GM23338 (cell line): ENCODE measurements around the gene MRPL27. TPM values are rescaled to one million over a fixed set of nuclear protein-coding genes. Genes with fewer than 3 reads are reported as not detected.

Source experiments
- EZH2 ChIP-seq: fragments of 200-600 bp; sonication (generic); IDR thresholded peaks from one replicate; pipeline ENCODE4 v1.8.0; 2017; ENCODE audit warnings: antibody characterized with exemption, mild to moderate bottlenecking, low read depth; ENCODE audit not compliant: unreplicated experiment
- JUNB ChIP-seq: IDR thresholded peaks from one replicate; pipeline ENCODE4 v1.6.1; 2016; ENCODE audit warnings: antibody characterized with exemption; ENCODE audit not compliant: unreplicated experiment
- POLR2AphosphoS5 ChIP-seq: IDR thresholded peaks from 2 replicates; pipeline ENCODE4 v1.6.1; 2016; ENCODE audit warnings: antibody characterized with exemption, low read depth
- STAT1 ChIP-seq: IDR thresholded peaks from one replicate; pipeline ENCODE4 v1.6.1; 2016; ENCODE audit warnings: antibody characterized with exemption; ENCODE audit not compliant: unreplicated experiment
- ZNF331 ChIP-seq: fragments of 250-450 bp; sonication (Bioruptor Pico); IDR thresholded peaks from 2 replicates; pipeline ENCODE4 v1.5.0; 2020; ENCODE audit warnings: low read depth, mild to moderate bottlenecking, moderate library complexity
- polyA plus RNA-seq: library from polyadenylated mRNA; unstranded; fragments of >200 nt; fragmentation: Nextera tagmentation; extraction: Ambion mirVana; gene quantifications from 2 replicates; pipeline ENCODE4 v1.2.1, GENCODE V29; 2016
- total RNA-seq: library from RNA; depleted of rRNA; stranded (reverse); fragments of >200 nt; shearing (Covaris generic); gene quantifications from 2 replicates; pipeline ENCODE4 v1.2.3, GENCODE V29; 2014
- TF ChIP-seq, protein P1 (sequence below): fragments of 250-450 bp; sonication (Bioruptor Pico); IDR thresholded peaks from 2 replicates; pipeline ENCODE4 v1.5.0; 2020; ENCODE audit warnings: mild to moderate bottlenecking, moderate library complexity
- TF ChIP-seq, protein P2 (sequence below): IDR thresholded peaks from one replicate; pipeline ENCODE4 v1.6.1; 2018; ENCODE audit warnings: antibody characterized with exemption; ENCODE audit not compliant: unreplicated experiment

MRPL27 gene
- total and polyA plus RNA-seq, 2 experiments from 2014 or later: 74.3 to 227 TPM

DNA sequence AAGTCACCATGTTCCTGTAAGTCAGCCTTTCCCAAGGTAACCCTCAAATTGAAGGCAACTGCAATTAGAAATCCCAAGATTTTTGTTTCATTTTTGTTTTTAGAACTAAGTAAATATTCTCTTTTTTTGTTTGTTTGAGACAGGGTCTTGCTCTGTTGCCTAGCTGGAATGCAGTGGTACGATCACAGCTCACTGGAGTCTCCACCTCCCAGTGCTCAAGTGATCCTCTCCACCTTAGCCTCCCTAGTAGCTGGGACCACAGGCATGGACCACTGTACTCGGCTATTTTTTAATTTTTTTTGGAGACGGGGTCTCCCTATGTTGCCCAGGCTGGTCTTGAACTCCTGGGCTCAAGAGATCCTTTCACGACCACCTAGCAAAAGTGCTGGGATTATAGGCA, 34.9 kb upstream of the MRPL27 start (continued):
- TF ChIP-seq, protein P1, sequence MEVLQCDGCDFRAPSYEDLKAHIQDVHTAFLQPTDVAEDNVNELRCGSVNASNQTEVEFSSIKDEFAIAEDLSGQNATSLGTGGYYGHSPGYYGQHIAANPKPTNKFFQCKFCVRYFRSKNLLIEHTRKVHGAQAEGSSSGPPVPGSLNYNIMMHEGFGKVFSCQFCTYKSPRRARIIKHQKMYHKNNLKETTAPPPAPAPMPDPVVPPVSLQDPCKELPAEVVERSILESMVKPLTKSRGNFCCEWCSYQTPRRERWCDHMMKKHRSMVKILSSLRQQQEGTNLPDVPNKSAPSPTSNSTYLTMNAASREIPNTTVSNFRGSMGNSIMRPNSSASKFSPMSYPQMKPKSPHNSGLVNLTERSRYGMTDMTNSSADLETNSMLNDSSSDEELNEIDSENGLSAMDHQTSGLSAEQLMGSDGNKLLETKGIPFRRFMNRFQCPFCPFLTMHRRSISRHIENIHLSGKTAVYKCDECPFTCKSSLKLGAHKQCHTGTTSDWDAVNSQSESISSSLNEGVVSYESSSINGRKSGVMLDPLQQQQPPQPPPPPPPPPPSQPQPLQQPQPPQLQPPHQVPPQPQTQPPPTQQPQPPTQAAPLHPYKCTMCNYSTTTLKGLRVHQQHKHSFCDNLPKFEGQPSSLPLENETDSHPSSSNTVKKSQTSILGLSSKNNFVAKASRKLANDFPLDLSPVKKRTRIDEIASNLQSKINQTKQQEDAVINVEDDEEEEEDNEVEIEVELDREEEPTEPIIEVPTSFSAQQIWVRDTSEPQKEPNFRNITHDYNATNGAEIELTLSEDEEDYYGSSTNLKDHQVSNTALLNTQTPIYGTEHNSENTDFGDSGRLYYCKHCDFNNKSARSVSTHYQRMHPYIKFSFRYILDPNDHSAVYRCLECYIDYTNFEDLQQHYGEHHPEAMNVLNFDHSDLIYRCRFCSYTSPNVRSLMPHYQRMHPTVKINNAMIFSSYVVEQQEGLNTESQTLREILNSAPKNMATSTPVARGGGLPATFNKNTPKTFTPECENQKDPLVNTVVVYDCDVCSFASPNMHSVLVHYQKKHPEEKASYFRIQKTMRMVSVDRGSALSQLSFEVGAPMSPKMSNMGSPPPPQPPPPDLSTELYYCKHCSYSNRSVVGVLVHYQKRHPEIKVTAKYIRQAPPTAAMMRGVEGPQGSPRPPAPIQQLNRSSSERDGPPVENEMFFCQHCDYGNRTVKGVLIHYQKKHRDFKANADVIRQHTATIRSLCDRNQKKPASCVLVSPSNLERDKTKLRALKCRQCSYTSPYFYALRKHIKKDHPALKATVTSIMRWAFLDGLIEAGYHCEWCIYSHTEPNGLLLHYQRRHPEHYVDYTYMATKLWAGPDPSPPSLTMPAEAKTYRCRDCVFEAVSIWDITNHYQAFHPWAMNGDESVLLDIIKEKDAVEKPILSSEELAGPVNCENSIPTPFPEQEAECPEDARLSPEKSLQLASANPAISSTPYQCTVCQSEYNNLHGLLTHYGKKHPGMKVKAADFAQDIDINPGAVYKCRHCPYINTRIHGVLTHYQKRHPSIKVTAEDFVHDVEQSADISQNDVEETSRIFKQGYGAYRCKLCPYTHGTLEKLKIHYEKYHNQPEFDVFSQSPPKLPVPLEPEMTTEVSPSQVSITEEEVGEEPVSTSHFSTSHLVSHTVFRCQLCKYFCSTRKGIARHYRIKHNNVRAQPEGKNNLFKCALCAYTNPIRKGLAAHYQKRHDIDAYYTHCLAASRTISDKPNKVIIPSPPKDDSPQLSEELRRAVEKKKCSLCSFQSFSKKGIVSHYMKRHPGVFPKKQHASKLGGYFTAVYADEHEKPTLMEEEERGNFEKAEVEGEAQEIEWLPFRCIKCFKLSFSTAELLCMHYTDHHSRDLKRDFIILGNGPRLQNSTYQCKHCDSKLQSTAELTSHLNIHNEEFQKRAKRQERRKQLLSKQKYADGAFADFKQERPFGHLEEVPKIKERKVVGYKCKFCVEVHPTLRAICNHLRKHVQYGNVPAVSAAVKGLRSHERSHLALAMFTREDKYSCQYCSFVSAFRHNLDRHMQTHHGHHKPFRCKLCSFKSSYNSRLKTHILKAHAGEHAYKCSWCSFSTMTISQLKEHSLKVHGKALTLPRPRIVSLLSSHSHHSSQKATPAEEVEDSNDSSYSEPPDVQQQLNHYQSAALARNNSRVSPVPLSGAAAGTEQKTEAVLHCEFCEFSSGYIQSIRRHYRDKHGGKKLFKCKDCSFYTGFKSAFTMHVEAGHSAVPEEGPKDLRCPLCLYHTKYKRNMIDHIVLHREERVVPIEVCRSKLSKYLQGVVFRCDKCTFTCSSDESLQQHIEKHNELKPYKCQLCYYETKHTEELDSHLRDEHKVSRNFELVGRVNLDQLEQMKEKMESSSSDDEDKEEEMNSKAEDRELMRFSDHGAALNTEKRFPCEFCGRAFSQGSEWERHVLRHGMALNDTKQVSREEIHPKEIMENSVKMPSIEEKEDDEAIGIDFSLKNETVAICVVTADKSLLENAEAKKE (CRISPR knock-in tag): no peak
- TF ChIP-seq, protein P2, sequence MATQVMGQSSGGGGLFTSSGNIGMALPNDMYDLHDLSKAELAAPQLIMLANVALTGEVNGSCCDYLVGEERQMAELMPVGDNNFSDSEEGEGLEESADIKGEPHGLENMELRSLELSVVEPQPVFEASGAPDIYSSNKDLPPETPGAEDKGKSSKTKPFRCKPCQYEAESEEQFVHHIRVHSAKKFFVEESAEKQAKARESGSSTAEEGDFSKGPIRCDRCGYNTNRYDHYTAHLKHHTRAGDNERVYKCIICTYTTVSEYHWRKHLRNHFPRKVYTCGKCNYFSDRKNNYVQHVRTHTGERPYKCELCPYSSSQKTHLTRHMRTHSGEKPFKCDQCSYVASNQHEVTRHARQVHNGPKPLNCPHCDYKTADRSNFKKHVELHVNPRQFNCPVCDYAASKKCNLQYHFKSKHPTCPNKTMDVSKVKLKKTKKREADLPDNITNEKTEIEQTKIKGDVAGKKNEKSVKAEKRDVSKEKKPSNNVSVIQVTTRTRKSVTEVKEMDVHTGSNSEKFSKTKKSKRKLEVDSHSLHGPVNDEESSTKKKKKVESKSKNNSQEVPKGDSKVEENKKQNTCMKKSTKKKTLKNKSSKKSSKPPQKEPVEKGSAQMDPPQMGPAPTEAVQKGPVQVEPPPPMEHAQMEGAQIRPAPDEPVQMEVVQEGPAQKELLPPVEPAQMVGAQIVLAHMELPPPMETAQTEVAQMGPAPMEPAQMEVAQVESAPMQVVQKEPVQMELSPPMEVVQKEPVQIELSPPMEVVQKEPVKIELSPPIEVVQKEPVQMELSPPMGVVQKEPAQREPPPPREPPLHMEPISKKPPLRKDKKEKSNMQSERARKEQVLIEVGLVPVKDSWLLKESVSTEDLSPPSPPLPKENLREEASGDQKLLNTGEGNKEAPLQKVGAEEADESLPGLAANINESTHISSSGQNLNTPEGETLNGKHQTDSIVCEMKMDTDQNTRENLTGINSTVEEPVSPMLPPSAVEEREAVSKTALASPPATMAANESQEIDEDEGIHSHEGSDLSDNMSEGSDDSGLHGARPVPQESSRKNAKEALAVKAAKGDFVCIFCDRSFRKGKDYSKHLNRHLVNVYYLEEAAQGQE: no peak
- no peak for TF ChIP-seq POLR2AphosphoS5
- TF ChIP-seq STAT1: no peak
- TF ChIP-seq EZH2: no peak
- TF ChIP-seq ZNF331: no peak
- TF ChIP-seq JUNB: no peak
